Measurements from ENCODE around the gene HOXD8. TPM values are rescaled to one million over a fixed set of nuclear protein-coding genes. Genes with fewer than 3 reads are reported as not detected.

The HOXD8 gene
- polyA plus RNA-seq, 1 of the 3 experiments (the other 2 are of a cell fraction) = 6.4 TPM

- Histone ChIP-seq H3K9me2 (no peaks in the 10 kb centered on the region), H3K79me2 (ENCODE audit: insufficient read depth) (no peaks in the 10 kb centered on the region), H3F3A (replicated peaks; ENCODE audit: insufficient read depth) (peaks cover 8% of the 10 kb centered on the region), H3K9ac (no peak overlapping the region), H3K4me1 (ENCODE audit: control insufficient read depth in 1 of 2, insufficient read depth in 2 of 2, low read depth in 1 of 2, low read length in 1 of 2) (peaks cover 0 to 28% of the 10 kb centered on the region in 2 experiments; a peak in 3 of 4 replicates), H3K27me3 (ENCODE audit: insufficient read depth) (peaks cover 97% of the 10 kb centered on the region), H3K4me2 (no peak overlapping the region), H3K27ac (ENCODE audit: low read depth in 2 of 2, low read length in 1 of 2) (no peak overlapping the region), H3K4me3 (ENCODE audit: low read depth in 2 of 2, low read length in 1 of 2) (no peak overlapping the region), H3K9me3 (no peaks in the 10 kb centered on the region), H3K36me3 (replicated peaks in 1 of 2; ENCODE audit: control insufficient read depth in 1 of 2, insufficient read depth in 2 of 2, low read length in 1 of 2) (no peaks in the 10 kb centered on the region), H2AFZ (ENCODE audit: low read depth) (no peak overlapping the region), H4K20me1 (ENCODE audit: insufficient read depth) (no peaks in the 10 kb centered on the region)
- ChIA-PET CTCF (interaction anchor here (0.9 to 17.7 kb wide), 6 partner anchors 8 to 850 kb away, joined by 3 to 264 read pairs (median 6); partner anchors contain the start of genes HOXD12 and HOXD13), POLR2A (interaction anchor here (1.1 kb wide), 1 partner anchor 21 kb away, joined by 3 read pairs; the partner anchor contains the start of gene HOXD9)
- TF ChIP-seq NFIC (IDR thresholded peaks at IDR 0.05; ENCODE audit: borderline replicate concordance) (no peak), MEF2A (IDR thresholded peaks at IDR 0.05; ENCODE audit: borderline replicate concordance, low read depth) (no peak), JUND (IDR thresholded peaks at IDR 0.05) (no peak), SIN3A (IDR thresholded peaks at IDR 0.05; ENCODE audit: borderline replicate concordance, low read depth, low read length) (no peak), FOXJ3 (CRISPR knock-in tag; IDR thresholded peaks at IDR 0.05) (no peak), ELF1 (IDR thresholded peaks at IDR 0.05) (no peak), MXI1 (IDR thresholded peaks at IDR 0.05; ENCODE audit: low read depth, low read length) (no peak), YY1 (IDR thresholded peaks at IDR 0.05; ENCODE audit: low read depth) (no peak), SMC3 (IDR thresholded peaks at IDR 0.05; ENCODE audit: low read depth, low read length) (no peak), POLR2AphosphoS5 (IDR thresholded peaks at IDR 0.05; ENCODE audit: low read depth, low read length) (no peak), FOSL2 (IDR thresholded peaks at IDR 0.05; ENCODE audit: borderline replicate concordance, low read depth) (no peak), EP300 (IDR thresholded peaks at IDR 0.05; ENCODE audit: borderline replicate concordance in 1 of 2, low read depth in 1 of 2, low read length in 1 of 2) (no peak), TAF1 (IDR thresholded peaks at IDR 0.05; ENCODE audit: borderline replicate concordance, low read depth, low read length) (no peak), PBX3 (IDR thresholded peaks at IDR 0.05) (no peak), GATA2 (CRISPR knock-in tag; IDR thresholded peaks at IDR 0.05) (no peak), ZBTB33 (IDR thresholded peaks at IDR 0.05; ENCODE audit: borderline replicate concordance, low read depth) (no peak), TCF12 (IDR thresholded peaks at IDR 0.05) (no peak), GABPA (IDR thresholded peaks at IDR 0.05; ENCODE audit: low read depth) (no peak), RAD21 (IDR thresholded peaks at IDR 0.05; ENCODE audit: low read length) (no peak)
- WGBS (ENCODE audit: low lambda C conversion rate) = 45% methylated on average over 2 of the region's 2 CpGs
- no peak for DNase-seq
Measured at GRCh38 chr2:176101216-176101830, 28.2 kb upstream of the HOXD8 start.

All from SK-N-SH (cell line).